GM10266 (cell line): ENCODE measurements around the gene NSUN7.

Experiments
- DNase-seq: peaks from one replicate; pipeline ENCODE4 v3.0.0; 2012; ENCODE audit errors: extremely low spot score
- CTCF ChIP-seq: IDR thresholded peaks from 2 replicates; pipeline ENCODE4 v1.5.1; 2012; ENCODE audit warnings: mild to moderate bottlenecking, low read depth; ENCODE audit not compliant: control insufficient read depth, insufficient read depth; ENCODE audit errors: missing control alignments

Gene NSUN7

GRCh38 chr4:40723728-40724127 is 26.0 kb upstream of the NSUN7 start:
- no peak for TF ChIP-seq CTCF
- no peak for DNase-seq

- no peak for TF ChIP-seq CTCF
- DNase-seq, result no peak
Observed at GRCh38 chr4:40728333-40728732, 21.4 kb upstream of the NSUN7 start.

- no peak for TF ChIP-seq CTCF
- DNase-seq, result no peak
Observed at GRCh38 chr4:40729555-40729954, 20.2 kb upstream of the NSUN7 start.

GRCh38 chr4:40730091-40730679 is 19.6 kb upstream of the NSUN7 start:
- no peak for TF ChIP-seq CTCF
- no peak for DNase-seq

- no peak for DNase-seq
- TF ChIP-seq CTCF, result no peak
Observed at GRCh38 chr4:40731361-40731760, 18.4 kb upstream of the NSUN7 start.

GRCh38 chr4:40731792-40732245 is 17.9 kb upstream of the NSUN7 start:
- TF ChIP-seq CTCF, result no peak
- no peak for DNase-seq

GRCh38 chr4:40733752-40734151 is 16.0 kb upstream of the NSUN7 start:
- DNase-seq, result no peak
- no peak for TF ChIP-seq CTCF
